ENCODE results near the gene CXCR3. TPM values are rescaled to one million over a fixed set of nuclear protein-coding genes. Genes with fewer than 3 reads are reported as not detected.

Gene CXCR3
- total RNA-seq, 1 experiment from 2014 or later: not detected

- TF ChIP-seq YY1 (IDR thresholded peaks at IDR 0.05; ENCODE audit: extremely low read depth, insufficient replicate concordance, low read depth, low read length) (no peak), RAD21 (IDR thresholded peaks at IDR 0.05; ENCODE audit: low read depth) (no peak)
Observed at GRCh38 chrX:71586929-71587328, 31.4 kb downstream of the CXCR3 start (continued).

- POLR2A ChIA-PET: no interaction called here
- CTCF ChIA-PET: no interaction called here
- Histone ChIP-seq H3K36me3 (ENCODE audit: control insufficient read depth in 1 of 2, insufficient read depth in 2 of 2, low read length in 2 of 2) (no peaks in the 10 kb centered on the region; a peak in 1 of 4 replicates), H3K9me2 (ENCODE audit: insufficient read depth) (no peaks in the 10 kb centered on the region), H3K79me2 (ENCODE audit: insufficient read depth, low read length) (no peaks in the 10 kb centered on the region), H3K27ac (ENCODE audit: low read depth, low read length) (no peak overlapping the region), H3K27me3 (ENCODE audit: insufficient read depth, low read length) (no peaks in the 10 kb centered on the region), H2AFZ (ENCODE audit: low read depth, low read length, poor library complexity, severe bottlenecking) (no peak overlapping the region), H3K9me3 (ENCODE audit: control insufficient read depth in 1 of 2, insufficient read depth in 1 of 2, low read depth in 1 of 2, low read length in 2 of 2) (no peaks in the 10 kb centered on the region), H3K9ac (ENCODE audit: low read length) (no peak overlapping the region), H4K20me1 (ENCODE audit: insufficient read depth) (no peaks in the 10 kb centered on the region), H3K4me1 (ENCODE audit: control insufficient read depth in 1 of 2, insufficient read depth in 2 of 2, low read length in 2 of 2) (no peaks in the 10 kb centered on the region), H3K4me2 (ENCODE audit: low read length) (no peak overlapping the region), H3K4me3 (replicated peaks in 1 of 2; ENCODE audit: low read depth in 1 of 2, low read length in 2 of 2) (no peak overlapping the region)
- no peak for DNase-seq (ENCODE audit: low read depth, low spot score)
- no peak for TF ChIP-seq EGR1 (IDR thresholded peaks at IDR 0.05; ENCODE audit: low read depth)
- TF ChIP-seq POLR2A (IDR thresholded peaks at IDR 0.05; ENCODE audit: borderline replicate concordance, extremely low read depth, insufficient read depth, insufficient read length): no peak
- no peak for TF ChIP-seq ZBTB33 (IDR thresholded peaks at IDR 0.05; ENCODE audit: extremely low read depth, insufficient replicate concordance, low read length)
- no peak for TF ChIP-seq YY1 (IDR thresholded peaks at IDR 0.05; ENCODE audit: extremely low read depth, insufficient replicate concordance, low read depth, low read length)
- TF ChIP-seq ELF1 (IDR thresholded peaks at IDR 0.05; ENCODE audit: borderline replicate concordance, low read depth): no peak
- TF ChIP-seq ATF3 (IDR thresholded peaks at IDR 0.05): no peak
- no peak for TF ChIP-seq RAD21 (IDR thresholded peaks at IDR 0.05; ENCODE audit: low read depth)
- TF ChIP-seq FOSL1 (IDR thresholded peaks at IDR 0.05; ENCODE audit: low read depth): no peak
- TF ChIP-seq ZFX (IDR thresholded peaks at IDR 0.05): no peak
- no peak for TF ChIP-seq ZNF274 (IDR thresholded peaks at IDR 0.05; ENCODE audit: low read depth, low read length)
- no peak for TF ChIP-seq SP1 (IDR thresholded peaks at IDR 0.05; ENCODE audit: low read depth)
- TF ChIP-seq EZH2phosphoT487 (IDR thresholded peaks at IDR 0.05; ENCODE audit: borderline replicate concordance): no peak
- no peak for TF ChIP-seq CBX3 (IDR thresholded peaks at IDR 0.05; ENCODE audit: low read depth)
- intact Hi-C loops (cut with micrococcal nuclease): no loop called here
- ATAC-seq: no peak
- no TSS peak for BruUV-seq (replicated peaks)
- RAD21 ChIA-PET (ENCODE audit: low non-redundant PET in 1 of 2, low total read pairs in 2 of 2, uncharacterized antibody in 2 of 2, unreplicated experiment in 2 of 2): no interaction called here
Observed at GRCh38 chrX:71581210-71581609, 37.1 kb downstream of the CXCR3 start.

All from HCT116 (cell line).